ENCODE data around the gene BICDL1. TPM values are rescaled to one million over a fixed set of nuclear protein-coding genes. Genes with fewer than 3 reads are reported as not detected.
"Not testable (repeated sequence)": the region's sequence is repeated elsewhere in the genome, so short reads cannot be mapped to it uniquely, and the experiment has no call there.

Gene BICDL1
- total RNA-seq, 4 donors from 2014 or later = 0.47 to 13.9 (median 1.2) TPM

GRCh38 chr12:119964123-119964522 lies 24.9 kb upstream of the BICDL1 start:
- no peak for ATAC-seq
- H3K4me3 ChIP-seq = no peak overlapping the region
- no peaks in the 10 kb centered on the region for H3K9me3 ChIP-seq
- H3K27me3 ChIP-seq = peaks cover 3% of the 10 kb centered on the region
- TF ChIP-seq CTCF (IDR thresholded peaks at IDR 0.05) = no peak
- TF ChIP-seq POLR2A (IDR thresholded peaks at IDR 0.05) = no peak
- no peak for TF ChIP-seq POLR2AphosphoS5 (IDR thresholded peaks at IDR 0.05)
- TF ChIP-seq EP300 (IDR thresholded peaks at IDR 0.05) = no peak
- no peaks in the 10 kb centered on the region for H3K4me1 ChIP-seq
- H3K27ac ChIP-seq = no peak overlapping the region
- WGBS, 2 donors (ENCODE audit: low coverage in 1 of 2) = 83 to 87% methylated on average over 5 to 6 of the region's 6 CpGs
- H3K36me3 ChIP-seq = no peaks in the 10 kb centered on the region

- WGBS, 2 donors (ENCODE audit: low coverage in 1 of 2) = 91 to 96% methylated on average over 4 to 6 of the region's 6 CpGs
- peaks cover 3% of the 10 kb centered on the region for H3K27me3 ChIP-seq
Observed at GRCh38 chr12:119964929-119965328, 24.1 kb upstream of the BICDL1 start.

GRCh38 chr12:119980242-119980641 lies 8.8 kb upstream of the BICDL1 start:
- H3K4me1 ChIP-seq = no peaks in the 10 kb centered on the region
- peaks cover 61% of the 10 kb centered on the region for H3K27me3 ChIP-seq
- ATAC-seq = no peak
- WGBS, 2 donors (ENCODE audit: low coverage in 1 of 2) = 43 to 67% methylated on average over 1 of the region's 1 CpG
- TF ChIP-seq POLR2A (IDR thresholded peaks at IDR 0.05) = no peak
- no peak for TF ChIP-seq EP300 (IDR thresholded peaks at IDR 0.05)
- no peak for TF ChIP-seq POLR2AphosphoS5 (IDR thresholded peaks at IDR 0.05)
- no peak for TF ChIP-seq CTCF (IDR thresholded peaks at IDR 0.05)
- no peak overlapping the region for H3K27ac ChIP-seq
- no peak overlapping the region for H3K4me3 ChIP-seq
- no peaks in the 10 kb centered on the region for H3K9me3 ChIP-seq
- H3K36me3 ChIP-seq = no peaks in the 10 kb centered on the region

More at GRCh38 chr12:119964929-119965328, 24.1 kb upstream of the BICDL1 start:
- no peak for TF ChIP-seq POLR2A (IDR thresholded peaks at IDR 0.05)
- Histone ChIP-seq H3K36me3 (no peaks in the 10 kb centered on the region), H3K4me1 (no peaks in the 10 kb centered on the region), H3K27ac (no peak overlapping the region), H3K9me3 (no peaks in the 10 kb centered on the region), H3K4me3 (no peak overlapping the region)
- no peak for ATAC-seq

GRCh38 chr12:119980702-119981101 lies 8.3 kb upstream of the BICDL1 start:
- not testable (repeated sequence) for ATAC-seq, H3K36me3 ChIP-seq, H3K4me3 ChIP-seq, H3K9me3 ChIP-seq, H3K27ac ChIP-seq, H3K4me1 ChIP-seq
- WGBS, 2 donors (ENCODE audit: low coverage in 1 of 2) = 89 to 96% methylated on average over 3 to 8 of the region's 8 CpGs
- H3K27me3 ChIP-seq = peaks cover 64% of the 10 kb centered on the region

- Histone ChIP-seq H3K27ac (peak overlapping the region in 3 of 4 donors; percentile 18 to 58 (median 48)), H3K9me3 (no peaks in the 10 kb centered on the region), H3K4me3 (peak overlapping the region; percentile 20 to 64), H3K27me3 (peaks cover 60% of the 10 kb centered on the region), H3K4me1 (peaks cover 2 to 21% (median 7%) of the 10 kb centered on the region in 3 donors), H3K36me3 (no peaks in the 10 kb centered on the region)
- TF ChIP-seq EP300 (IDR thresholded peaks at IDR 0.05) (no peak), POLR2AphosphoS5 (IDR thresholded peaks at IDR 0.05) (no peak), CTCF (IDR thresholded peaks at IDR 0.05) (no peak), POLR2A (IDR thresholded peaks at IDR 0.05) (no peak)
- no CpG with 5 or more reads among the region's 49 CpGs for WGBS, 2 donors (ENCODE audit: low coverage in 1 of 2)
- ATAC-seq = peak; percentile 44
Observed at GRCh38 chr12:119989361-119989730, 310 bp downstream of the BICDL1 start.

GRCh38 chr12:119989731-119990381 lies 820 bp downstream of the BICDL1 start:
- Histone ChIP-seq H3K27me3 (peaks cover 57% of the 10 kb centered on the region), H3K4me1 (peaks cover 2 to 21% (median 7%) of the 10 kb centered on the region in 3 donors), H3K4me3 (peak overlapping the region in 1 of 2 donors; percentile 64), H3K27ac (no peak overlapping the region), H3K36me3 (no peaks in the 10 kb centered on the region), H3K9me3 (no peaks in the 10 kb centered on the region)
- TF ChIP-seq EP300 (IDR thresholded peaks at IDR 0.05) (no peak), POLR2AphosphoS5 (IDR thresholded peaks at IDR 0.05) (no peak), CTCF (IDR thresholded peaks at IDR 0.05) (no peak), POLR2A (IDR thresholded peaks at IDR 0.05) (no peak)
- 0% methylated on average over 1 of the region's 79 CpGs; no CpG with 5 or more reads in 1 of the 2 donors for WGBS, 2 donors (ENCODE audit: low coverage in 1 of 2)
- ATAC-seq = peak; percentile 91
